Glutamatergic neuron (in vitro differentiated cells): Measurements from ENCODE around the gene MRPS23. TPM values are rescaled to one million over a fixed set of nuclear protein-coding genes. Genes with fewer than 3 reads are reported as not detected.

Experiments used
- DNase-seq: peaks from one replicate; pipeline ENCODE4 v3.0.0; 2022
- H3K27ac Mint-ChIP-seq: one replicate; pipeline ENCODE4 v1.8.0; 2020; ENCODE audit warnings: mild to moderate bottlenecking, mixed read lengths, inconsistent platforms; ENCODE audit not compliant: unreplicated experiment
- H3K27me3 Mint-ChIP-seq: one replicate; pipeline ENCODE4 v1.8.0; 2020; ENCODE audit warnings: mild to moderate bottlenecking, moderate library complexity, mixed read lengths, inconsistent platforms; ENCODE audit not compliant: unreplicated experiment
- H3K36me3 Mint-ChIP-seq: one replicate; pipeline ENCODE4 v1.8.0; 2020; ENCODE audit warnings: mild to moderate bottlenecking, mixed read lengths, inconsistent platforms; ENCODE audit not compliant: unreplicated experiment
- H3K4me1 Mint-ChIP-seq: one replicate; pipeline ENCODE4 v1.8.0; 2020; ENCODE audit warnings: mild to moderate bottlenecking, low read depth, mixed read lengths, inconsistent platforms; ENCODE audit not compliant: unreplicated experiment
- H3K4me3 Mint-ChIP-seq: one replicate; pipeline ENCODE4 v1.8.0; 2020; ENCODE audit warnings: mild to moderate bottlenecking, mixed read lengths, inconsistent platforms; ENCODE audit not compliant: unreplicated experiment
- H3K9me3 Mint-ChIP-seq: one replicate; pipeline ENCODE4 v1.8.0; 2020; ENCODE audit warnings: mild to moderate bottlenecking, moderate library complexity, mixed read lengths, inconsistent platforms; ENCODE audit not compliant: unreplicated experiment
- CTCF ChIP-seq: fragments of 200-600 bp; sonication (generic); IDR thresholded peaks from one replicate; pipeline ENCODE4 v1.5.0; 2021; ENCODE audit not compliant: partially characterized antibody, unreplicated experiment
- total RNA-seq: library from RNA; stranded (reverse); fragmentation: NEBNext Ultra II Directional; extraction: Animal tissue kit (Norgen Biotek cat#: 25700); gene quantifications from one replicate; pipeline ENCODE4 v1.2.1, GENCODE V29; 2021; ENCODE audit not compliant: unreplicated experiment

The MRPS23 gene
- total RNA-seq, 1 donor from 2014 or later: 50.0 TPM

- Mint-ChIP-seq H3K27ac (no peak overlapping the region), H3K4me1 (peaks cover 23% of the 10 kb centered on the region), H3K36me3 (peaks cover 14% of the 10 kb centered on the region), H3K27me3 (peaks cover 5% of the 10 kb centered on the region), H3K9me3 (peaks cover 7% of the 10 kb centered on the region), H3K4me3 (no peak overlapping the region)
- TF ChIP-seq CTCF: no peak
- no peak for DNase-seq
Measured at GRCh38 chr17:57886020-57886419, 36.2 kb upstream of the MRPS23 start.

GRCh38 chr17:57885148-57885915 is 35.5 kb upstream of the MRPS23 start:
- Mint-ChIP-seq H3K4me1 (peaks cover 23% of the 10 kb centered on the region), H3K36me3 (peaks cover 14% of the 10 kb centered on the region), H3K27me3 (peaks cover 4% of the 10 kb centered on the region), H3K27ac (no peak overlapping the region), H3K9me3 (peaks cover 7% of the 10 kb centered on the region), H3K4me3 (no peak overlapping the region)
- no peak for DNase-seq
- TF ChIP-seq CTCF: no peak

- DNase-seq: no peak
- Mint-ChIP-seq H3K4me3 (no peak overlapping the region), H3K27ac (no peak overlapping the region), H3K4me1 (peaks cover 21% of the 10 kb centered on the region), H3K27me3 (peaks cover 4% of the 10 kb centered on the region), H3K36me3 (peaks cover 14% of the 10 kb centered on the region), H3K9me3 (peaks cover 13% of the 10 kb centered on the region)
- no peak for TF ChIP-seq CTCF
Measured at GRCh38 chr17:57881783-57882351, 32.0 kb upstream of the MRPS23 start.

GRCh38 chr17:57881143-57881542 is 31.3 kb upstream of the MRPS23 start:
- no peak for DNase-seq
- no peak overlapping the region for H3K27ac Mint-ChIP-seq
- peaks cover 14% of the 10 kb centered on the region for H3K36me3 Mint-ChIP-seq
- H3K4me3 Mint-ChIP-seq: no peak overlapping the region
- TF ChIP-seq CTCF: no peak
- peaks cover 15% of the 10 kb centered on the region for H3K9me3 Mint-ChIP-seq
- H3K4me1 Mint-ChIP-seq: peaks cover 27% of the 10 kb centered on the region
- peaks cover 4% of the 10 kb centered on the region for H3K27me3 Mint-ChIP-seq

- Mint-ChIP-seq H3K27ac (no peak overlapping the region), H3K36me3 (peaks cover 14% of the 10 kb centered on the region), H3K27me3 (peaks cover 4% of the 10 kb centered on the region), H3K4me3 (no peak overlapping the region), H3K4me1 (peaks cover 35% of the 10 kb centered on the region), H3K9me3 (peaks cover 22% of the 10 kb centered on the region)
- TF ChIP-seq CTCF: no peak
- DNase-seq: no peak
Measured at GRCh38 chr17:57880086-57880456, 30.2 kb upstream of the MRPS23 start.
